Heart right ventricle (tissue), 16 donors: ENCODE measurements around the gene CARMIL1. TPM values are rescaled to one million over a fixed set of nuclear protein-coding genes. Genes with fewer than 3 reads are reported as not detected.

Experiments used
- ATAC-seq, 8 donors: fragments of 200-7000 bp; cut with Tn5 transposase; one replicate each; pipeline ENCODE4 v1.9.1; 2020; ENCODE audit warnings: mild to moderate bottlenecking in 8 of 8, moderate library complexity in 8 of 8, moderate number of reproducible peaks in 1 of 8
- DNase-seq, 2 donors: peaks; one replicate each; pipeline ENCODE4 v3.0.0-alpha.2; 2020
- H3K27ac ChIP-seq, 10 donors: fragments of 200-600 bp; sonication (generic) in 2 of 10; one replicate each; pipeline versions ENCODE4 v1.5.0 to v1.8.0; 2020 to 2022; ENCODE audit warnings: mild to moderate bottlenecking in 3 of 10
- H3K27me3 ChIP-seq, 7 donors: fragments of 200-600 bp; one replicate each; pipeline ENCODE4 v1.8.0; 2021 to 2022; ENCODE audit warnings: mild to moderate bottlenecking in 2 of 7
- H3K36me3 ChIP-seq, 9 donors: fragments of 200-600 bp; sonication (generic) in 1 of 9; one replicate each; pipeline versions ENCODE4 v1.5.0 to v1.8.0; 2020 to 2022; ENCODE audit warnings: mild to moderate bottlenecking in 2 of 9
- H3K4me1 ChIP-seq, 9 donors: fragments of 200-600 bp; sonication (generic) in 1 of 9; one replicate each; pipeline versions ENCODE4 v1.5.0 to v1.8.0; 2020 to 2022; ENCODE audit warnings: mild to moderate bottlenecking in 4 of 9
- H3K4me3 ChIP-seq, 10 donors: fragments of 200-600 bp; sonication (generic) in 2 of 10; one replicate each; pipeline versions ENCODE4 v1.5.0 to v1.8.0; 2020 to 2022; ENCODE audit warnings: mild to moderate bottlenecking in 7 of 10, moderate library complexity in 2 of 10
- H3K9me3 ChIP-seq, 11 donors: fragments of 200-600 bp in 10 of 11; sonication (generic) in 2 of 11; one replicate each; pipeline versions ENCODE4 v1.5.0 to v1.8.0; 2013 to 2022; ENCODE audit warnings: mild to moderate bottlenecking in 2 of 11, control low read depth in 1 of 11, moderate library complexity in 1 of 11
- WGBS, 2 donors: extraction: QIAGEN DNeasy Blood & Tissue Kit; methylation state at CpG; one replicate each; pipeline ENCODE4 v1.1.7; 2013; ENCODE audit warnings: inconsistent platforms in 1 of 2; 5-methylcytosine and 5-hydroxymethylcytosine counted together
- intact Hi-C, 10 donors: fragments of 100-400 bp; cut with DNase I; formaldehyde crosslinking; loops; one replicate each; pipeline versions ENCODE4 v1.11.1 to v1.14.2; 2022
- polyA plus RNA-seq, 2 donors: library from polyadenylated mRNA; stranded (reverse); fragments of 200-250 nt; gene quantifications; one replicate each; pipeline ENCODE4 v1.2.3, GENCODE V29; 2013
- total RNA-seq, 10 donors: library from RNA; stranded (reverse); fragmentation: NEBNext Ultra II Directional in 3 of 10; extraction: Animal tissue kit (Norgen Biotek cat#: 25700) in 3 of 10; gene quantifications; one replicate each; pipeline versions ENCODE4 v1.2.1 to v1.2.4, GENCODE V29; 2021 to 2023
- TF ChIP-seq, protein P1 (sequence below), 9 donors: fragments of 200-600 bp; sonication (generic) in 2 of 9; IDR thresholded peaks; one replicate each; pipeline versions ENCODE4 v1.5.0 to v1.8.0; 2021 to 2022; ENCODE audit warnings: antibody characterized with exemption in 9 of 9, mild to moderate bottlenecking in 5 of 9, moderate library complexity in 1 of 9
- donor health status: Arrhythmogenic right ventricular cardiomyopathy.
- donor health status: ischemic (EF 13 %, LVEDD 7.1; RV severe dilation, severe dysfunction).
- donor health status: healthy with polysubstance abuse.
- donor health status: DM: no; HTN: yes; CAD: no.
- donor health status: DM: no; HTN: no; CAD: no.
- donor health status: ischemic (EF 25% LVEDD 6.9; RV normal size, moderate dysfunction).
- donor health status: ischemic (EF 25% LVEDD 5.7; RV mildly dilated, moderate dysfunction).
- donor health status: healthy.
- donor health status: DM: yes; HTN: yes; CAD: no.
- donor health status: Ischemic cardiomyopathy.
- donor health status: ischemic (EF 35%, LVEDD 5.7; RV mildly dilated, moderate dysfunction).
- donor health status: nonischemic (EF 11% LVEDD 7.7; RV severe dilation, severe dysfunction).
- donor health status: DM: yes; HTN: yes; CAD: no.
- donor health status: PGD.
- donor health status: ischemic (EF 29% LVEDD 5.4; RV normal size, mild dysfunction).
- donor health status: nonischemic (EF 23%, LVEDD 6.1; RV moderate dilation, normal function).

The CARMIL1 gene
- total and polyA plus RNA-seq, 12 donors, result 1.2 to 10.3 (median 4.1) TPM

GRCh38 chr6:25263657-25264056 lies 15.5 kb upstream of the CARMIL1 start:
- intact Hi-C loops, result loop anchor here in 3 of 10 donors (10.0 kb wide), 2 partner anchors 331 to 341 kb away; no protein-coding TSS in a partner anchor

DNA sequence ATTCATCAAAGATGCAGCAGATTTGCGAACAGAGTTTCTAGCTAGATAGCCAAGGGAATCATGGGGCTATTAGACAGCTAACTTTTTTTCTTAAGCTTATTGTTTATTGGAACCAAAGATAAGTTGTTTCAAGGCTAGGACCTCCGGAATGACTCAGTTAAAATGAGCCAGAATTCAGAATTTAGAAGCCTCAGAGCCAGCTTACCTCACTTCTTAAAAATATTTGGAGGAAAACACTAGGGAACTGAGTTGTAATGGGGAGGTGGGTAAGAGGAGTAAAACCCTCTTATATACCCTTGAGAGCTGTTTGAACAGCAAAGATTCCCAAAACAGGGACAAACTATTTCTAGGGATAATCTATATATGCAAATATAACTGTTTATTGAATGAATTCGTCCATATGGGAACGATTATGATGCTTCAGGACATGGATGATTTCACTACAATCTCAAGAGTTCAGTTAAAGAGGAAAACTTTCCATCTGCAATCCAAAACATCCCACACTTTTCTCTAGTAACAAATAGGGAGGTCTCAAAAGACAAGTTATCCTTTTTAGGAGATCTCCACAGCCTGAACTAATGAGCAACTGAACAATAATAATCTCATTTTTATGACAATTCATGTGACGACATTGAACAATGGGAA lies 12.6 kb upstream of the CARMIL1 start:
- no peak for DNase-seq
- peak overlapping the region in 6 of 10 donors; percentile 7 to 66 (median 32) for H3K27ac ChIP-seq
- 62 to 66% methylated on average over 5 of the region's 5 CpGs for WGBS, 2 donors

More at GRCh38 chr6:25263657-25264056, 15.5 kb upstream of the CARMIL1 start:
- TF ChIP-seq, protein P1, sequence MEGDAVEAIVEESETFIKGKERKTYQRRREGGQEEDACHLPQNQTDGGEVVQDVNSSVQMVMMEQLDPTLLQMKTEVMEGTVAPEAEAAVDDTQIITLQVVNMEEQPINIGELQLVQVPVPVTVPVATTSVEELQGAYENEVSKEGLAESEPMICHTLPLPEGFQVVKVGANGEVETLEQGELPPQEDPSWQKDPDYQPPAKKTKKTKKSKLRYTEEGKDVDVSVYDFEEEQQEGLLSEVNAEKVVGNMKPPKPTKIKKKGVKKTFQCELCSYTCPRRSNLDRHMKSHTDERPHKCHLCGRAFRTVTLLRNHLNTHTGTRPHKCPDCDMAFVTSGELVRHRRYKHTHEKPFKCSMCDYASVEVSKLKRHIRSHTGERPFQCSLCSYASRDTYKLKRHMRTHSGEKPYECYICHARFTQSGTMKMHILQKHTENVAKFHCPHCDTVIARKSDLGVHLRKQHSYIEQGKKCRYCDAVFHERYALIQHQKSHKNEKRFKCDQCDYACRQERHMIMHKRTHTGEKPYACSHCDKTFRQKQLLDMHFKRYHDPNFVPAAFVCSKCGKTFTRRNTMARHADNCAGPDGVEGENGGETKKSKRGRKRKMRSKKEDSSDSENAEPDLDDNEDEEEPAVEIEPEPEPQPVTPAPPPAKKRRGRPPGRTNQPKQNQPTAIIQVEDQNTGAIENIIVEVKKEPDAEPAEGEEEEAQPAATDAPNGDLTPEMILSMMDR (IDR thresholded peaks at IDR 0.05), result no peak
- no peaks in the 10 kb centered on the region for H3K36me3 ChIP-seq
- WGBS, 2 donors, result 65 to 70% methylated on average over 2 of the region's 2 CpGs
- H3K27ac ChIP-seq, result no peak overlapping the region
- ATAC-seq, result no peak
- H3K27me3 ChIP-seq, result no peaks in the 10 kb centered on the region
- no peak overlapping the region for H3K4me3 ChIP-seq
- DNase-seq, result no peak
- peaks cover 0 to 7% (median 0%) of the 10 kb centered on the region in 9 donors for H3K4me1 ChIP-seq
- peaks cover 0 to 6% (median 0%) of the 10 kb centered on the region in 11 donors for H3K9me3 ChIP-seq

GRCh38 chr6:25267662-25268061 lies 11.5 kb upstream of the CARMIL1 start:
- ATAC-seq (no peak), DNase-seq (no peak)
- WGBS, 2 donors, result 87 to 89% methylated on average over 3 of the region's 3 CpGs

More for the DNA sequence above, 12.6 kb upstream of the CARMIL1 start:
- Histone ChIP-seq H3K36me3 (no peaks in the 10 kb centered on the region), H3K27me3 (peaks cover 0 to 5% (median 0%) of the 10 kb centered on the region in 7 donors), H3K4me3 (no peak overlapping the region), H3K9me3 (peaks cover 0 to 14% (median 0%) of the 10 kb centered on the region in 11 donors), H3K4me1 (peaks cover 0 to 7% (median 0%) of the 10 kb centered on the region in 9 donors)
- peak in 6 of 8 donors; percentile 49 to 63 (median 60) for ATAC-seq
- intact Hi-C loops, result loop anchor here in 5 of 10 donors (5.0 to 10.0 kb wide), 4 partner anchors 291 to 338 kb away; no protein-coding TSS in a partner anchor
- TF ChIP-seq, protein P1 (IDR thresholded peaks at IDR 0.05), result no peak

GRCh38 chr6:25270559-25270958 lies 8.6 kb upstream of the CARMIL1 start:
- DNase-seq (no peak), ATAC-seq (no peak)
- Histone ChIP-seq H3K36me3 (no peaks in the 10 kb centered on the region), H3K4me3 (no peak overlapping the region), H3K9me3 (peaks cover 0 to 14% (median 0%) of the 10 kb centered on the region in 11 donors), H3K4me1 (peaks cover 0 to 6% (median 0%) of the 10 kb centered on the region in 9 donors), H3K27me3 (peaks cover 0 to 15% (median 6%) of the 10 kb centered on the region in 7 donors), H3K27ac (no peak overlapping the region)
- TF ChIP-seq, protein P1 (IDR thresholded peaks at IDR 0.05), result no peak
- intact Hi-C loops, result loop anchor here in 3 of 10 donors (5.0 to 10.0 kb wide), 3 partner anchors 282 to 334 kb away; no protein-coding TSS in a partner anchor

More at GRCh38 chr6:25267662-25268061, 11.5 kb upstream of the CARMIL1 start:
- peaks cover 0 to 7% (median 0%) of the 10 kb centered on the region in 9 donors for H3K4me1 ChIP-seq
- intact Hi-C loops, result loop anchor here in 5 of 10 donors (5.0 to 10.0 kb wide), 4 partner anchors 290 to 337 kb away; no protein-coding TSS in a partner anchor
- no peak overlapping the region for H3K27ac ChIP-seq
- peaks cover 0 to 14% (median 0%) of the 10 kb centered on the region in 11 donors for H3K9me3 ChIP-seq
- peaks cover 0 to 11% (median 0%) of the 10 kb centered on the region in 7 donors for H3K27me3 ChIP-seq
- TF ChIP-seq, protein P1 (IDR thresholded peaks at IDR 0.05), result no peak
- H3K4me3 ChIP-seq, result no peak overlapping the region
- no peaks in the 10 kb centered on the region for H3K36me3 ChIP-seq
